Measurements from ENCODE around the gene FAM20C. TPM values are rescaled to one million over a fixed set of nuclear protein-coding genes. Genes with fewer than 3 reads are reported as not detected.
"Not testable (repeated sequence)": the region's sequence is repeated elsewhere in the genome, so short reads cannot be mapped to it uniquely, and the experiment has no call there.

FAM20C gene
- total RNA-seq, 1 donor from 2014 or later = 21.9 TPM

DNA sequence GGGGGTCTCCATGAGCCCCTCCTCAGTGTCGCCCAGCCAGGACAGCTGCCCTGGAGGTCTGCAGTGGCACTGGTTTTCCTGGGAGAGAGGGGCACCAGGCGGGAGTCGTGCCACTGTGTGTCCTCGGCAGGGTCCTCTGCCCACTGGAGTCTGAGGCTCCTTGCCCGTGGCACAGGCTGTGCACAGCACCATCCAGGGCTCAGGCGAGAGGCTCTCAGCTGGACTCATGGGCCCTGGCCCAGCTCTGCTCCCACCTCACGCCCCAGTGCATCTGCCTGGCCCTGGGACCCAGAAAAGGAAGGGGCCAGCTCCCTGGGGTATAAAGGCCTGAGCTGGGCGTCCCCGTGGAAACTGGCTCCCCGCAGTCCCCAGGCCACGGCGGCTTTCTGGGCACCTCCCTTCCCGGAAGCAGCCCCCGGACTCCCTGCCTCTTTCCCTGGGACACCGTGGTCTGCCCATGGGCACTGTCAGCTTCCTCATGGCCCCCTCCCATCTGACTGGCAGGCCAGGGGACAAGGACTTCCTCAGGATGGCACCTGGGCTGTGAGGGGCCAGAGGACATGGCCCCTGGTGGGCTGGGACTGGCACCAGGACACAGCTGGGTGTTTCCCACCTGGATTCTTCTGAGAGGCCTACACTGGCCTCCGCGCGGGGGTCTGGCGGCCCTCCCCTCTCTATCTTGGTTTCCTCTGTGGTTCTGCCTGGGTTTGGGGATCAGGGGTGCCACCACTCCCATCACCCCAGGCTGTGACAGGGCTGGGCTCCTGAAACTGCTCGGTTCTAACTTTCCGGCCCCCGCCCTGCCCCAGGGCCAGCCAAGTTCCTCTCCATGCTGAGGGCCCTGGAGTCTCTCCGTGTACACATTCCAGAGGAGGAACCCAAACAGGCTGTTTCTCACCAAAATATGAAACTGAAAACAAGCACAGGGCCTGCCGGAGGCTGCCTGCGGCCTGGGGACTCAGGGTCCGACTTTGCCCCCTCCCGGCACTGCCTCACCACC is 103.1 kb downstream of the FAM20C start:
- TF ChIP-seq, protein P1, sequence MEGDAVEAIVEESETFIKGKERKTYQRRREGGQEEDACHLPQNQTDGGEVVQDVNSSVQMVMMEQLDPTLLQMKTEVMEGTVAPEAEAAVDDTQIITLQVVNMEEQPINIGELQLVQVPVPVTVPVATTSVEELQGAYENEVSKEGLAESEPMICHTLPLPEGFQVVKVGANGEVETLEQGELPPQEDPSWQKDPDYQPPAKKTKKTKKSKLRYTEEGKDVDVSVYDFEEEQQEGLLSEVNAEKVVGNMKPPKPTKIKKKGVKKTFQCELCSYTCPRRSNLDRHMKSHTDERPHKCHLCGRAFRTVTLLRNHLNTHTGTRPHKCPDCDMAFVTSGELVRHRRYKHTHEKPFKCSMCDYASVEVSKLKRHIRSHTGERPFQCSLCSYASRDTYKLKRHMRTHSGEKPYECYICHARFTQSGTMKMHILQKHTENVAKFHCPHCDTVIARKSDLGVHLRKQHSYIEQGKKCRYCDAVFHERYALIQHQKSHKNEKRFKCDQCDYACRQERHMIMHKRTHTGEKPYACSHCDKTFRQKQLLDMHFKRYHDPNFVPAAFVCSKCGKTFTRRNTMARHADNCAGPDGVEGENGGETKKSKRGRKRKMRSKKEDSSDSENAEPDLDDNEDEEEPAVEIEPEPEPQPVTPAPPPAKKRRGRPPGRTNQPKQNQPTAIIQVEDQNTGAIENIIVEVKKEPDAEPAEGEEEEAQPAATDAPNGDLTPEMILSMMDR (conservative IDR thresholded peaks at IDR 0.05) = no peak
- Mint-ChIP-seq H3K4me1 (no peaks in the 10 kb centered on the region), H3K9me3 (no peaks in the 10 kb centered on the region), H3K27ac (ENCODE audit: unreplicated experiment) (no peak overlapping the region), H3K4me3 (no peak overlapping the region), H3K36me3 (ENCODE audit: low read depth) (no peaks in the 10 kb centered on the region), H3K27me3 (ENCODE audit: low read depth) (peaks cover 29% of the 10 kb centered on the region)
- DNase-seq (ENCODE audit: low read depth, low spot score) = no peak

GRCh38 chr7:296373-296945 is 104.1 kb downstream of the FAM20C start:
- Mint-ChIP-seq H3K4me1 (no peaks in the 10 kb centered on the region), H3K27me3 (ENCODE audit: low read depth) (peaks cover 25% of the 10 kb centered on the region), H3K4me3 (no peak overlapping the region), H3K27ac (ENCODE audit: unreplicated experiment) (no peak overlapping the region), H3K9me3 (no peaks in the 10 kb centered on the region), H3K36me3 (ENCODE audit: low read depth) (no peaks in the 10 kb centered on the region)
- DNase-seq (ENCODE audit: low read depth, low spot score) = no peak
- TF ChIP-seq, protein P1 (conservative IDR thresholded peaks at IDR 0.05) = no peak

DNA sequence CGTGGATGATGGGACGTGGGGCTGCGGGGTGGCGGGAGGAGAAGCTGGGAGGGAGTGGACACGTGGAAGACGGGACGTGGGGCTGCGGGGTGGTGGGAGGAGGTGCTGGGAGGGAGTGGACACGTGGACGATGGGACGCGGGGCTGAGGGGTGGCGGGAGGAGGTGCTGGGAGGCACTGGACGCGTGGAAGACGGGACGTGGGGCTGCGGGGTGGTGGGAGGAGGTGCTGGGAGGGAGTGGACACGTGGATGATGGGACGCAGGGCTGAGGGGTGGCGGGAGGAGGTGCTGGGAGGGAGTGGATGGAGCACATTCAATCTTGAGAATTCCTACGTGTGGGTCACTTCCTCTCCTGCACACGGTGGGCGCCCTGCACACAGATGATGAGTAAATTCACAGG is 104.8 kb downstream of the FAM20C start:
- H3K27ac Mint-ChIP-seq (ENCODE audit: unreplicated experiment); H3K4me1 Mint-ChIP-seq; DNase-seq (ENCODE audit: low read depth, low spot score); H3K9me3 Mint-ChIP-seq; H3K36me3 Mint-ChIP-seq (ENCODE audit: low read depth); H3K4me3 Mint-ChIP-seq: not testable (repeated sequence)
- peaks cover 18% of the 10 kb centered on the region for H3K27me3 Mint-ChIP-seq (ENCODE audit: low read depth)

- Mint-ChIP-seq H3K4me3 (no peak overlapping the region), H3K27me3 (ENCODE audit: low read depth) (peaks cover 11% of the 10 kb centered on the region), H3K27ac (ENCODE audit: unreplicated experiment) (no peak overlapping the region), H3K9me3 (no peaks in the 10 kb centered on the region), H3K4me1 (no peaks in the 10 kb centered on the region), H3K36me3 (ENCODE audit: low read depth) (no peaks in the 10 kb centered on the region)
- DNase-seq (ENCODE audit: low read depth, low spot score) = no peak
- TF ChIP-seq, protein P1 (conservative IDR thresholded peaks at IDR 0.05) = no peak
Observed at GRCh38 chr7:297611-298374, 105.4 kb downstream of the FAM20C start.

DNA sequence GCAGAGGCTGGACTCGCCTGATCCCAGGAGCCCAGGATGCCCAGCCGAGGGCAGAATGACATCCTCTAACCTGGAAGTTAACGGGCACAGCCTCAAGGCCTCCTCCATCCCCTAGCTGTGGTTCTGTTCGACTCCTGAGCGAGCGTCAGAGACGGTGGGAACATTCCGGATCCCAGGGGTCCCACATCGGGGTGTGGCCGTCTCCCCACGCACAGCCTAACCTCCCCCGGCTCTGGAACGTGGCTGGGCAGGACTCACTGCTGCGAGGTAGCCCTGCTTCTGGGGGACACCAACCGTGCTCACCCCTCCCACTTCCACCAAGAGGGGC is 106.0 kb downstream of the FAM20C start:
- Mint-ChIP-seq H3K9me3 (no peaks in the 10 kb centered on the region), H3K4me3 (no peak overlapping the region), H3K27me3 (ENCODE audit: low read depth) (peaks cover 6% of the 10 kb centered on the region), H3K4me1 (no peaks in the 10 kb centered on the region), H3K36me3 (ENCODE audit: low read depth) (no peaks in the 10 kb centered on the region), H3K27ac (ENCODE audit: unreplicated experiment) (no peak overlapping the region)
- TF ChIP-seq, protein P1 (conservative IDR thresholded peaks at IDR 0.05) = no peak
- DNase-seq (ENCODE audit: low read depth, low spot score) = no peak
